ENCODE results near the gene TPGS2. TPM values are rescaled to one million over a fixed set of nuclear protein-coding genes. Genes with fewer than 3 reads are reported as not detected.

TPGS2 gene
- total RNA-seq, 3 donors from 2014 or later, result 27.6 to 42.0 (median 36.7) TPM

DNA sequence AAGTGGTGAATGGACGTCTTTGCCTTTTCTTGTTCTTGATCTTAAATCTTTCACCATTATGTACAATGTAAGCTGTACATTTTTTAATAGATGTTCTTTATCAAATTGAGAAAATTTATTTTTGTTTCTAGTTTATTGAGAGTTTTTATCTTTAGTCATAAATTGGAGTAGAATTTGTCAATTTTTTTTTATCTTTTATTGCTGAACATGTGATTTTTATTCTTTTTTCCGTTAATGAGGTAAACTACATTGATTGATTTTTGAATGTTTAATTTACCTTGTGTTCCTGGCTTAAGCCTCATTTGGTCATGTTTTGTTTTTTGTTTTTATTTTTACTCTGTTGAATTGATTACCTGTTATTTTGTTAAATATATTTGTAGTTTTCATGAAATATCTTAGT, 19.8 kb upstream of the TPGS2 start:
- DNase-seq (no peak), ATAC-seq (no peak)
- no peaks in the 10 kb centered on the region for H3K9me3 ChIP-seq
- TF ChIP-seq, protein P1, sequence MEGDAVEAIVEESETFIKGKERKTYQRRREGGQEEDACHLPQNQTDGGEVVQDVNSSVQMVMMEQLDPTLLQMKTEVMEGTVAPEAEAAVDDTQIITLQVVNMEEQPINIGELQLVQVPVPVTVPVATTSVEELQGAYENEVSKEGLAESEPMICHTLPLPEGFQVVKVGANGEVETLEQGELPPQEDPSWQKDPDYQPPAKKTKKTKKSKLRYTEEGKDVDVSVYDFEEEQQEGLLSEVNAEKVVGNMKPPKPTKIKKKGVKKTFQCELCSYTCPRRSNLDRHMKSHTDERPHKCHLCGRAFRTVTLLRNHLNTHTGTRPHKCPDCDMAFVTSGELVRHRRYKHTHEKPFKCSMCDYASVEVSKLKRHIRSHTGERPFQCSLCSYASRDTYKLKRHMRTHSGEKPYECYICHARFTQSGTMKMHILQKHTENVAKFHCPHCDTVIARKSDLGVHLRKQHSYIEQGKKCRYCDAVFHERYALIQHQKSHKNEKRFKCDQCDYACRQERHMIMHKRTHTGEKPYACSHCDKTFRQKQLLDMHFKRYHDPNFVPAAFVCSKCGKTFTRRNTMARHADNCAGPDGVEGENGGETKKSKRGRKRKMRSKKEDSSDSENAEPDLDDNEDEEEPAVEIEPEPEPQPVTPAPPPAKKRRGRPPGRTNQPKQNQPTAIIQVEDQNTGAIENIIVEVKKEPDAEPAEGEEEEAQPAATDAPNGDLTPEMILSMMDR (IDR thresholded peaks at IDR 0.05), result no peak
- H3K4me1 ChIP-seq (ENCODE audit: low read depth), result no peaks in the 10 kb centered on the region
- intact Hi-C loops (cut with DNase I, micrococcal nuclease), result no loop called here
- no peaks in the 10 kb centered on the region for H3K36me3 ChIP-seq (ENCODE audit: low read depth)
- H3K4me3 ChIP-seq, result no peak overlapping the region

DNA sequence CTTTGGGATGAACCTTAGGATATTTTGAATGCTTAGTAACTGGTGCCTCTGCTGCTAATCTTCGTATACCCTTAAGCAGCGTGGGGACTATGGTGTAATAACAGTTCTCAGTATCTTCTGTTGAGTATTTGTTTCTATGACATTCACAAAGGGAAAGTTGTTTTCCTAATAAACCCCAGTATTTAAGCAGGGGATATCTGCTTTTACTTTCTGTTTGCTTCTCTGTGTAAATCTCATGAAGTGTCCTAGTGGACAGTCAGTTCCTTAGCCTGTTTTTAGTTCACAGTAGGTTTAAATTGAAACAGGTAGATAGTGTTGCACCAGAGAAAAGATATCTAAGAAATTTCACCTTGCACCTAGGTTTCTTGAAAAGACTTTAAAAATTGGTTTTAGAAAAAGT, 15.0 kb upstream of the TPGS2 start:
- Histone ChIP-seq H3K9me3 (no peaks in the 10 kb centered on the region), H3K4me1 (ENCODE audit: low read depth) (no peaks in the 10 kb centered on the region), H3K36me3 (ENCODE audit: low read depth) (no peaks in the 10 kb centered on the region), H3K4me3 (no peak overlapping the region)
- DNase-seq (no peak), ATAC-seq (no peak)
- intact Hi-C loops (cut with DNase I, micrococcal nuclease), result no loop called here
- TF ChIP-seq, protein P1 (IDR thresholded peaks at IDR 0.05), result no peak

DNA sequence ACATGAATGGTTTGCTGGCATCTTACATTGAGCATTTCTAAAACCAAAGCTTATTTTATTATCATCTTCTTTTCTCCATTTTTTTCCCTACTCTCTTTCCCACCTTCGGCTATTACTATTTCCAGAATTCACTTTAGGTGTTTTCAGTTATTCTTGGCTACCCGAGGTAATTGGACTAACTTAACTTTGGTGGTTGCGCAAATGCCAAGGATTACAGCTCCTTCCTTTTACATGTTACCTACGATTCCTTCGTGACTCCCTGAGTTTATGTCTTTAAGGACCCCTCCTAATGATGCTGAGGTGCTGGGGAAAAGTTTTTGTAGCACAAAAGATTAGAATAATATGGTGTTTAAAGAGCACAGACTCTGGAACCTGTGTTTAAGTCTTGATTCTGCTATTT, 14.4 kb upstream of the TPGS2 start:
- TF ChIP-seq, protein P1 (IDR thresholded peaks at IDR 0.05), result no peak
- no peak for ATAC-seq
- H3K4me3 ChIP-seq, result no peak overlapping the region
- no peak for DNase-seq
- no peaks in the 10 kb centered on the region for H3K36me3 ChIP-seq (ENCODE audit: low read depth)
- H3K9me3 ChIP-seq, result no peaks in the 10 kb centered on the region
- no peaks in the 10 kb centered on the region for H3K4me1 ChIP-seq (ENCODE audit: low read depth)
- intact Hi-C loops (cut with DNase I, micrococcal nuclease), result no loop called here

DNA sequence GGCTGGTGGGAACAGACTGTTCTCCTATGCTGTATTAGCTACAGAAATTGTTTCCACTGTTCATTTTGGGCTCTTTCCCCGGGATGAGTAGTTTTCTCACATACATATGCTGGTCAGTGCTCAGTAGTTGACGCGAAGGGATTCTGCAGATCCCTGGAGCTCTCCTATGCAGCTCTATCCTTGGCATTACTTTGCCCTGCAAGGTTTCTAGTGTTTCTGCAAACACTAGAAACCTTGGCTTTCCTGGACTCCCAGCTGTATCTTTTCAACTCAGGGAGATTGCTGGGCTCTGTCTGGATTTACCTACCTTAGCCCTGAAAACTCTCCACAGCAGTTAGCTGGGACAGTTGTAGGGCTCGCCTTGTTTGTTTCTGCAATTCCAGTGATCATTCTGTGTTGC, 11.0 kb upstream of the TPGS2 start:
- ATAC-seq (no peak), DNase-seq (no peak)
- TF ChIP-seq, protein P1 (IDR thresholded peaks at IDR 0.05), result no peak
- H3K36me3 ChIP-seq (ENCODE audit: low read depth), result no peaks in the 10 kb centered on the region
- H3K9me3 ChIP-seq, result no peaks in the 10 kb centered on the region
- no peak overlapping the region for H3K4me3 ChIP-seq
- no peaks in the 10 kb centered on the region for H3K4me1 ChIP-seq (ENCODE audit: low read depth)
- intact Hi-C loops (cut with DNase I, micrococcal nuclease), result no loop called here

DNA sequence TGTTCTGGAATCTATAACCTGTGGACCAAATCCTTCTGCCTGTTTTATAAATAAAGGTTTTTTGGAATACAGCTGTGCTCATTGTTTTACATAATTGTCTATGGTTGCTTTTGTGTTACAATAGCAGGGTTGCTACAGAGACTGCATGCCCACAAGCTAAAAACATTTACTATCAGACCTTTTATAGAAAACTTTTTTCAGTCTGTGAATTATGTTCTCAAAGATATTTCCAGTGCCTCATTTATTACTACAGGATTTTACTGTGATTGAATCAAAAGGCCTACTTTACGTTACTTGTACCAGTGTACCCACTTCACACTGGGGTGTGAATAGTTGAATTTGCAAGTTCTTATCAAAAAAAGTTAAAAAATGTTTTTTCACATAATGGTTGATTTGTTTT, 7.1 kb upstream of the TPGS2 start:
- TF ChIP-seq, protein P1 (IDR thresholded peaks at IDR 0.05), result no peak
- ATAC-seq (no peak), DNase-seq (no peak)
- Histone ChIP-seq H3K4me1 (ENCODE audit: low read depth) (no peaks in the 10 kb centered on the region), H3K9me3 (no peaks in the 10 kb centered on the region), H3K36me3 (ENCODE audit: low read depth) (no peaks in the 10 kb centered on the region), H3K4me3 (no peak overlapping the region)
- intact Hi-C loops (cut with DNase I, micrococcal nuclease), result no loop called here

DNA sequence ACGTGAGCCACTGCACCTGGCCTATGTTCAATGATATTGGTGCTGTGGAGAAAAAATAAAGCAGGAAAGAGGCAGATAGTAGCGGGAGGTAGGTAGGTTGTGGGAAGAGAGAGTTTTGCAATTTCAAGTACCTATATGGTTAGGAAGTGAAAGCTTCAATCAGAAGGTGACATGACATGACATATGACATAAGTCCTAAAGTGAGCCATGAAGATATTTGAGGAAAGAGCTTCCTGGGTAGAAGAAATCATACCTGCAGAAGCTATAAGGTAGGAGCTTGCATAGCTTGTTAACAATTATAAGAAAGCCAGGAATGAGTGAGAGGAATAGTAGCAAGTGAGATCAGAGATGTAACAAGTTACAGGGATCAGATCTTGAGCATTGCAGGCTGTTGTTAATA, 4.3 kb upstream of the TPGS2 start:
- ATAC-seq, result no peak
- TF ChIP-seq, protein P1 (IDR thresholded peaks at IDR 0.05), result no peak
- no peaks in the 10 kb centered on the region for H3K36me3 ChIP-seq (ENCODE audit: low read depth)
- DNase-seq, result no peak
- peaks cover 9% of the 10 kb centered on the region for H3K4me1 ChIP-seq (ENCODE audit: low read depth)
- intact Hi-C loops (cut with DNase I, micrococcal nuclease), result no loop called here
- no peak overlapping the region for H3K4me3 ChIP-seq
- H3K9me3 ChIP-seq, result no peaks in the 10 kb centered on the region

Measured in mucosa of descending colon (tissue), 3 donors.